ENCODE measurements around the gene BCDIN3D.

DNA sequence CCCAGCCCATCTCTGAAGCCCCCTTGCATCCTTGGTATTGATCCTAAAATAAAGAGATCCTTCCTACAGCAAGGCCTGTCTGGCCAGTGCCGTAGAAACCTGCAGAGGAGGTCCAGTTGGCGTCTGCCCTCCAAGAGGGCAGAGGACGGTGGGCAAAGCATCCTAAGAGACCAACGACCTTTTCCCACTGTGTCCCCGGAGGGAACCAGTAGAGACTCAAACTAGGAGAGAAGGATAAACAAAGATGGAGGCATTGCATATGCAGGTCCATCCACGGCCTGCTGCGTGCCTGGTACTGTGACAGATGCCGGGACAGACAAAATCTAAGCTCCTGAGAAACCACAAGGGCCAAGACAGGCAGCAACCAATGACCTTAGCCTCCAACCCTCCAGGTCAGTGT, 18.5 kb downstream of the BCDIN3D start:
- TF ChIP-seq, protein P1, sequence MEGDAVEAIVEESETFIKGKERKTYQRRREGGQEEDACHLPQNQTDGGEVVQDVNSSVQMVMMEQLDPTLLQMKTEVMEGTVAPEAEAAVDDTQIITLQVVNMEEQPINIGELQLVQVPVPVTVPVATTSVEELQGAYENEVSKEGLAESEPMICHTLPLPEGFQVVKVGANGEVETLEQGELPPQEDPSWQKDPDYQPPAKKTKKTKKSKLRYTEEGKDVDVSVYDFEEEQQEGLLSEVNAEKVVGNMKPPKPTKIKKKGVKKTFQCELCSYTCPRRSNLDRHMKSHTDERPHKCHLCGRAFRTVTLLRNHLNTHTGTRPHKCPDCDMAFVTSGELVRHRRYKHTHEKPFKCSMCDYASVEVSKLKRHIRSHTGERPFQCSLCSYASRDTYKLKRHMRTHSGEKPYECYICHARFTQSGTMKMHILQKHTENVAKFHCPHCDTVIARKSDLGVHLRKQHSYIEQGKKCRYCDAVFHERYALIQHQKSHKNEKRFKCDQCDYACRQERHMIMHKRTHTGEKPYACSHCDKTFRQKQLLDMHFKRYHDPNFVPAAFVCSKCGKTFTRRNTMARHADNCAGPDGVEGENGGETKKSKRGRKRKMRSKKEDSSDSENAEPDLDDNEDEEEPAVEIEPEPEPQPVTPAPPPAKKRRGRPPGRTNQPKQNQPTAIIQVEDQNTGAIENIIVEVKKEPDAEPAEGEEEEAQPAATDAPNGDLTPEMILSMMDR (IDR thresholded peaks at IDR 0.05; ENCODE audit: poor library complexity): no peak
- TF ChIP-seq EZH2phosphoT487 (IDR thresholded peaks at IDR 0.05; ENCODE audit: low read depth, severe bottlenecking, unreplicated experiment) (no peak), EZH2 (IDR thresholded peaks at IDR 0.05; ENCODE audit: borderline replicate concordance) (no peak)

All from hepatocyte (in vitro differentiated cells).